Keratinocyte (primary cell): Measurements from ENCODE around the gene FOXL3. TPM values are rescaled to one million over a fixed set of nuclear protein-coding genes. Genes with fewer than 3 reads are reported as not detected.

Source experiments
- DNase-seq: peaks from one replicate; pipeline ENCODE4 v3.0.0-alpha.2; 2011; ENCODE audit warnings: low read depth, missing footprints, low spot score
- FAIRE-seq: peaks from 2 replicates; lab custom pipeline; 2011; peaks lifted over from hg19 to GRCh38; lab: Jason Lieb, UNC
- H2AFZ ChIP-seq: 2 replicates; pipeline ENCODE4 v1.6.0; 2012; ENCODE audit warnings: low read length, control low read depth, inconsistent platforms; ENCODE audit not compliant: control insufficient read depth
- H3K27ac ChIP-seq: 2 replicates; pipeline ENCODE4 v1.5.1; 2011; ENCODE audit warnings: low read length; ENCODE audit not compliant: control insufficient read depth, insufficient read depth
- H3K27me3 ChIP-seq: 3 replicates; pipeline ENCODE4 v1.6.0; 2011; ENCODE audit warnings: low read length; ENCODE audit not compliant: control insufficient read depth, insufficient read depth; ENCODE audit errors: extremely low read depth
- H3K36me3 ChIP-seq, 2 experiments: 2 replicates in 1 of 2; 3 replicates in 1 of 2; pipeline ENCODE4 v1.5.1; 2011; ENCODE audit warnings: low read length in 2 of 2, mild to moderate bottlenecking in 1 of 2; ENCODE audit not compliant: control insufficient read depth in 2 of 2, insufficient read depth in 2 of 2; ENCODE audit errors: extremely low read depth in 1 of 2
- H3K4me1 ChIP-seq: 3 replicates; pipeline ENCODE4 v1.5.1; 2011; ENCODE audit warnings: low read length; ENCODE audit not compliant: control insufficient read depth, insufficient read depth; ENCODE audit errors: extremely low read depth
- H3K4me2 ChIP-seq: 3 replicates; pipeline ENCODE4 v1.6.0; 2011; ENCODE audit warnings: low read depth, low read length; ENCODE audit not compliant: control insufficient read depth, insufficient read depth; ENCODE audit errors: extremely low read depth
- H3K4me3 ChIP-seq, 3 experiments: fragments of 200-600 bp in 1 of 3; sonication (generic) in 1 of 3; 2 replicates in 2 of 3; 3 replicates in 1 of 3; pipeline ENCODE4 v1.5.1; 2011 to 2016; ENCODE audit warnings: low read length in 3 of 3, mild to moderate bottlenecking in 3 of 3, control low read depth in 2 of 3, inconsistent platforms in 1 of 3, low read depth in 1 of 3, mixed read lengths in 1 of 3, mixed run types in 1 of 3, moderate library complexity in 1 of 3; ENCODE audit not compliant: control insufficient read depth in 2 of 3, insufficient read depth in 2 of 3; ENCODE audit errors: extremely low read depth in 1 of 3
- H3K79me2 ChIP-seq: 2 replicates; pipeline ENCODE4 v1.6.0; 2012; ENCODE audit warnings: low read length; ENCODE audit not compliant: control insufficient read depth, insufficient read depth
- H3K9ac ChIP-seq: 3 replicates; pipeline ENCODE4 v1.6.0; 2011; ENCODE audit warnings: low read length; ENCODE audit not compliant: control insufficient read depth, insufficient read depth; ENCODE audit errors: extremely low read depth
- H3K9me1 ChIP-seq: 3 replicates; pipeline ENCODE4 v1.6.0; 2011; ENCODE audit warnings: low read length; ENCODE audit not compliant: control insufficient read depth, insufficient read depth; ENCODE audit errors: extremely low read depth
- H3K9me3 ChIP-seq: 2 replicates; pipeline ENCODE4 v1.5.1; 2012; ENCODE audit warnings: low read depth, low read length; ENCODE audit not compliant: control insufficient read depth
- H4K20me1 ChIP-seq: 3 replicates; pipeline ENCODE4 v1.6.0; 2011; ENCODE audit warnings: low read length; ENCODE audit not compliant: control insufficient read depth, insufficient read depth; ENCODE audit errors: extremely low read depth
- CTCF ChIP-seq, 3 experiments: IDR thresholded peaks in 1 of 3; conservative IDR thresholded peaks in 1 of 3; optimal IDR thresholded peaks in 1 of 3; 2 replicates in 2 of 3; 3 replicates in 1 of 3; pipeline versions ENCODE3 to v1.5.1; 2011; ENCODE audit warnings: low read length in 3 of 3, mild to moderate bottlenecking in 3 of 3, moderate library complexity in 2 of 3, control low read depth in 1 of 3, inconsistent platforms in 1 of 3; ENCODE audit not compliant: insufficient read depth in 2 of 3; ENCODE audit errors: extremely low read depth in 1 of 3
- EZH2 ChIP-seq: IDR thresholded peaks from one replicate; pipeline ENCODE4 v1.6.1; 2012; ENCODE audit warnings: inconsistent platforms, mild to moderate bottlenecking, low read length, moderate library complexity
- dilution Hi-C: fragments of 300-500 bp; cut with MboI; formaldehyde crosslinking; loops from one replicate; pipeline ENCODE4 v1.7.0; 2020; ENCODE audit warnings: low sequenced_read_pairs; ENCODE audit not compliant: extremely low pct_ligation_motif_present
- polyA plus RNA-seq, 5 experiments: library from polyadenylated mRNA; depleted of rRNA in 3 of 5; stranded (reverse) in 3 of 5; stranded (forward) in 1 of 5; unstranded in 1 of 5; fragments of >200 nt; gene quantifications; 1 replicate in 1 of 5; 2 replicates in 3 of 5; 3 replicates in 1 of 5; pipeline versions ENCODE4 v1.2.1 to v1.2.3, GENCODE V29; 2011 to 2012; ENCODE audit warnings: missing spikeins in 2 of 5, low read depth in 1 of 5, low replicate concordance in 1 of 5

The FOXL3 gene
- polyA plus RNA-seq, 1 donor (not counting 4 experiments of a cell fraction or from before 2014, with no cell fraction given): not detected

DNA sequence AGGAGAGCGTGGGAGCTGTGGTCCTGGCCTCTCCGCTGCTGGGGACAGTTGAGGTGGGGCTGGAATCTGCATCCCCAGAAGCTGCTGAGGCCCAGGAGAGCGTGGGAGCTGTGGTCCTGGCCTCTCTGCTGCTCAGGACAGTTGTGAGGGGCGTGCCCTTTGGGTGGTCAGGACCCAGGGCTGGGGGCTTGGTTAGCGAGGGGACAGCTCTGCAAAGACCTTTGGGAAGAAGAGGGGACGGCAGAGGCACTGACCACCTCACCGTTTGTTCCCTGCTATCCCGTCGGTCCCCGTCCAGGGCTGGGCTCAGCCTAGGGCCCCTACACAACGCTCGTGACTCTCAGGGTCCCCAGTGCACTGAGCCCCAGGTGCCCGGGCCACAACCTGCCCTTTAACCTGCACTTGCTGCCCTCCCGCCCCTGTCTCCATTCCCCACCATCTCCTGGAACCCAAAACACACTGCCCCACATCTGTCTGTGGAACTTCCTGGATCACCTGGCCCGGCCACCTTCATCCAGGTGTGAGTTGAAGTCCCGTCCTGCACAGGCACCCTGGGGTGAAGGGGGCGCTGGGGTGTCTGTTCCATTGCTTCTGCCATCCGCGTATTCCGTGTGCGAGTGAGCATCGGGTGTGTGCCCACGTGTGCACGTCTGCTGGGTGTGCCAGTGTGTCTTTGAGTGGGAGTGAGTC lies 14.1 kb downstream of the FOXL3 start:
- H3K4me3 ChIP-seq: no peak overlapping the region
- H3K4me2 ChIP-seq: no peak overlapping the region
- no peak overlapping the region for H3K9ac ChIP-seq
- no peaks in the 10 kb centered on the region for H3K79me2 ChIP-seq
- no peaks in the 10 kb centered on the region for H3K4me1 ChIP-seq
- no peak for TF ChIP-seq EZH2
- no peak for TF ChIP-seq CTCF (optimal IDR thresholded peaks at IDR 0.05 in 1 of 3, IDR thresholded peaks at IDR 0.05 in 1 of 3, conservative IDR thresholded peaks at IDR 0.05 in 1 of 3; ENCODE audit: extremely low read depth in 1 of 3, insufficient read depth in 2 of 3, low read length in 3 of 3)
- dilution Hi-C loops: no loop called here
- H4K20me1 ChIP-seq: no peaks in the 10 kb centered on the region
- no peak for DNase-seq
- no peak overlapping the region for H3K27ac ChIP-seq
- H3K27me3 ChIP-seq: no peaks in the 10 kb centered on the region
- no peak overlapping the region for H2AFZ ChIP-seq
- FAIRE-seq: no peak
- no peaks in the 10 kb centered on the region for H3K36me3 ChIP-seq
- H3K9me3 ChIP-seq: peaks cover 5% of the 10 kb centered on the region
- no peaks in the 10 kb centered on the region for H3K9me1 ChIP-seq

DNA sequence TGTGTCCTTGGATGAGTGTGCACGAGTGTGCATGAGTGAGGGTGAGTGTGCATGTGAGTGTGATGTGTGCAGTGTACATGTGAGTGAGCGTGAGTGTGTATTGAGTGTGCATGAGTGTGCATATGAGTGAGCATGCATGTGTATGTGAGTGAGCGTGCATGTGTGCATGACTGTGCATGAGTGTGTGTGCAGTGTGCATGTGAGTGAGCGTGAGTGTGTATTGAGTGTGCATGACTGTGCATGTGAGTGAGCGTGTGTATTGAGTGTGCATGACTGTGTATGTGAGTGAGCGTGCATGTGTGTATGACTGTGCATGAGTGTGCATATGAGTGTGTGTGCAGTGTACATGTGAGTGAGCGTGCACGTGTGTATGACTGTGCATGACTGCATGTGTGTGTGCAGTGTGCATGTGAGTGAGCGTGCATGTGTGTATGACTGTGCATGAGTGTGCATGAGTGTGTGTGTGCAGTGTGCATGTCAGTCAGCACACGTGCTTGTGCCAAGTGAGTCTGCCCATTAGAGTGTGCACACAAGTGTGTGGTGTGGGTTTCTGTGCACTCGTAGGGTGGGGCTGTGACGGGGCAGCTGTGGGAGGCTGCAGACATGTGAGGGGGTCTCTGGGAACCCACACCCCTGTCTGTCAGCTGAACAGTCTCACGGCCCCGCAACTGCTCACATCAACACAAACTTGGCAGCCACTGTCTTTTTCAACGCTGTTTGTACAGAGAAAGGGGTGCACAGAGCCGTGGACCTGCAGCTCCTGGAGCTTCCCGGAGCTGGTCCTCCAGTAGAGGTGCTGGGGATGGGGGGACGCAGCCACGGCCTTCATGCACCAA lies 14.8 kb downstream of the FOXL3 start:
- no peak overlapping the region for H2AFZ ChIP-seq
- no peak overlapping the region for H3K4me2 ChIP-seq
- FAIRE-seq (no peak), DNase-seq (no peak)
- H3K9me1 ChIP-seq: no peaks in the 10 kb centered on the region
- TF ChIP-seq EZH2 (no peak), CTCF (optimal IDR thresholded peaks at IDR 0.05 in 1 of 3, IDR thresholded peaks at IDR 0.05 in 1 of 3, conservative IDR thresholded peaks at IDR 0.05 in 1 of 3; ENCODE audit: extremely low read depth in 1 of 3, insufficient read depth in 2 of 3, low read length in 3 of 3) (no peak)
- H3K27me3 ChIP-seq: no peaks in the 10 kb centered on the region
- peaks cover 5% of the 10 kb centered on the region for H3K9me3 ChIP-seq
- H3K9ac ChIP-seq: no peak overlapping the region
- dilution Hi-C loops: no loop called here
- H3K4me1 ChIP-seq: no peaks in the 10 kb centered on the region
- no peak overlapping the region for H3K27ac ChIP-seq
- H4K20me1 ChIP-seq: no peaks in the 10 kb centered on the region
- H3K4me3 ChIP-seq: no peak overlapping the region
- no peaks in the 10 kb centered on the region for H3K79me2 ChIP-seq
- no peaks in the 10 kb centered on the region for H3K36me3 ChIP-seq
